ENCODE data around the gene GSX2. TPM values are rescaled to one million over a fixed set of nuclear protein-coding genes. Genes with fewer than 3 reads are reported as not detected.

GSX2 gene
- total RNA-seq, 1 experiment from 2014 or later, result not detected

GRCh38 chr4:54056360-54056759 lies 43.6 kb upstream of the GSX2 start (continued):
- TF ChIP-seq ZBTB33 (IDR thresholded peaks at IDR 0.05; ENCODE audit: extremely low read depth, insufficient replicate concordance, low read length) (no peak), SRF (IDR thresholded peaks at IDR 0.05; ENCODE audit: low read depth) (no peak), FOSL1 (IDR thresholded peaks at IDR 0.05; ENCODE audit: low read depth) (no peak), SP1 (IDR thresholded peaks at IDR 0.05; ENCODE audit: low read depth) (no peak), CEBPB (IDR thresholded peaks at IDR 0.05; ENCODE audit: low read depth) (no peak), CTCF (IDR thresholded peaks at IDR 0.05 in 2 of 3, conservative IDR thresholded peaks at IDR 0.05 in 1 of 3; ENCODE audit: borderline replicate concordance in 1 of 3, insufficient read depth in 1 of 3, low read depth in 2 of 3, low read length in 2 of 3) (no peak), ELF1 (IDR thresholded peaks at IDR 0.05; ENCODE audit: borderline replicate concordance, low read depth) (no peak), RAD21 (IDR thresholded peaks at IDR 0.05; ENCODE audit: low read depth) (no peak), POLR2AphosphoS5 (IDR thresholded peaks at IDR 0.05; ENCODE audit: low read depth, low read length) (no peak), EZH2phosphoT487 (IDR thresholded peaks at IDR 0.05; ENCODE audit: borderline replicate concordance) (no peak)

DNA sequence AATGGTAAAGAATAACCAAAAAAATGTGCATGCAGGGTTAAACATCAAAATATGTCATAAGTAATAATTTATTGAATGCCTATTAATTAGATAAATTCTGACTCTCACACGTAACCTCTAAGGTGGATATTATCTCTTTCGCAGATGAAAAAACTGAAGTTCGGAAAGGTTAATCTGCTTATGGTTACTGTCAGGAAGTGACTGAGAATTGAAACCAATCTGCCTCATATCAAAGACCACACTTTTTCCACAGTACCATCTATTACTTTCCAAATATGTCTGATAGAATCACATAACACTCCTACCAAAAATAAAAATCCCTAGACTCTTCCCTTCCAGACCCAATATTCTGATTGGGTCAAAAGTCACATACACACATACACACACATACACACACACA lies 41.8 kb upstream of the GSX2 start:
- DNase-seq (ENCODE audit: low read depth, low spot score) (no peak), ATAC-seq (no peak)
- Histone ChIP-seq H3K9me2 (ENCODE audit: insufficient read depth) (no peaks in the 10 kb centered on the region), H3K27ac (ENCODE audit: low read depth, low read length) (no peak overlapping the region), H3K9ac (ENCODE audit: low read length) (no peak overlapping the region), H2AFZ (ENCODE audit: low read depth, low read length, poor library complexity, severe bottlenecking) (no peak overlapping the region), H3K4me3 (replicated peaks in 1 of 2; ENCODE audit: low read depth in 1 of 2, low read length in 2 of 2) (no peak overlapping the region), H3K79me2 (ENCODE audit: insufficient read depth, low read length) (peaks cover 94% of the 10 kb centered on the region), H3K4me1 (ENCODE audit: control insufficient read depth in 1 of 2, insufficient read depth in 2 of 2, low read length in 2 of 2) (peaks cover 5 to 6% of the 10 kb centered on the region in 2 experiments), H3K9me3 (ENCODE audit: control insufficient read depth in 1 of 2, insufficient read depth in 1 of 2, low read depth in 1 of 2, low read length in 2 of 2) (no peaks in the 10 kb centered on the region), H3K4me2 (ENCODE audit: low read length) (no peak overlapping the region), H4K20me1 (ENCODE audit: insufficient read depth) (0 out of 2 replicates have a peak, but pooled peaks cover 4% of the 10 kb centered on the region), H3K36me3 (ENCODE audit: control insufficient read depth in 1 of 2, insufficient read depth in 2 of 2, low read length in 2 of 2) (no peaks in the 10 kb centered on the region), H3K27me3 (ENCODE audit: insufficient read depth, low read length) (no peaks in the 10 kb centered on the region)
- intact Hi-C loops (cut with micrococcal nuclease), result no loop called here
- RAD21 ChIA-PET (ENCODE audit: low non-redundant PET in 1 of 2, low total read pairs in 2 of 2, uncharacterized antibody in 2 of 2, unreplicated experiment in 2 of 2), result no interaction called here
- TF ChIP-seq SIN3A (IDR thresholded peaks at IDR 0.05; ENCODE audit: low read depth) (no peak), MAX (IDR thresholded peaks at IDR 0.05) (no peak), CTCF (IDR thresholded peaks at IDR 0.05 in 2 of 3, conservative IDR thresholded peaks at IDR 0.05 in 1 of 3; ENCODE audit: borderline replicate concordance in 1 of 3, insufficient read depth in 1 of 3, low read depth in 2 of 3, low read length in 2 of 3) (no peak), JUND (IDR thresholded peaks at IDR 0.05) (no peak), FOSL1 (IDR thresholded peaks at IDR 0.05; ENCODE audit: low read depth) (no peak)
- POLR2A ChIA-PET, result no interaction called here
- BruUV-seq (replicated peaks), result no TSS peak
- CTCF ChIA-PET, result interaction anchor here (1.5 kb wide), 1 partner anchor 128 kb away, joined by 4 read pairs; no protein-coding TSS in a partner anchor

Data from HCT116 (cell line).